Effector CD8-positive, alpha-beta T cell (primary cell): ENCODE results near the gene CYB561D1.

Source experiments
- DNase-seq: peaks from one replicate; lab custom pipeline; 2025; lab: John Stamatoyannopoulos, UW

Gene CYB561D1

GRCh38 chr1:109548321-109549267 is 54.7 kb downstream of the CYB561D1 start, which contains the start of gene GNAI3:
GNAI3 (plus strand) TSS chr1:109548615; CDS start chr1:109548721, 106 bp downstream.
- peak; percentile 91 for DNase-seq
